ENCODE data around the gene PURA.

DNA sequence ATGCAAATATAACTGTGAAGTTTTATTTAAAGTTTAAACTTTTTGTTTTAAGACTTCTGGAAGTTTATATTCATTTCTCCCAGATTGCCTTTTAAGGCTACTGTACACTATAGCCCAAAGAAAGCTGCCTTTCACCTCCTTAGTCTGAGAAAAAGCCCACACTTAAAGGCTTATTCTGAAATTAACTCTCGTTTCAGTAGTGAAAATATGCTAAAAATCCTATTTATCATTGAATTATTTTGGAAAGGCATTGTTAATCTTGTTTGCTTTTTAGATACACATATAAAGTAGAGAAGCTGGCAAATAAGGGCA lies 3.3 kb upstream of the PURA start:
- TF ChIP-seq, protein P1, sequence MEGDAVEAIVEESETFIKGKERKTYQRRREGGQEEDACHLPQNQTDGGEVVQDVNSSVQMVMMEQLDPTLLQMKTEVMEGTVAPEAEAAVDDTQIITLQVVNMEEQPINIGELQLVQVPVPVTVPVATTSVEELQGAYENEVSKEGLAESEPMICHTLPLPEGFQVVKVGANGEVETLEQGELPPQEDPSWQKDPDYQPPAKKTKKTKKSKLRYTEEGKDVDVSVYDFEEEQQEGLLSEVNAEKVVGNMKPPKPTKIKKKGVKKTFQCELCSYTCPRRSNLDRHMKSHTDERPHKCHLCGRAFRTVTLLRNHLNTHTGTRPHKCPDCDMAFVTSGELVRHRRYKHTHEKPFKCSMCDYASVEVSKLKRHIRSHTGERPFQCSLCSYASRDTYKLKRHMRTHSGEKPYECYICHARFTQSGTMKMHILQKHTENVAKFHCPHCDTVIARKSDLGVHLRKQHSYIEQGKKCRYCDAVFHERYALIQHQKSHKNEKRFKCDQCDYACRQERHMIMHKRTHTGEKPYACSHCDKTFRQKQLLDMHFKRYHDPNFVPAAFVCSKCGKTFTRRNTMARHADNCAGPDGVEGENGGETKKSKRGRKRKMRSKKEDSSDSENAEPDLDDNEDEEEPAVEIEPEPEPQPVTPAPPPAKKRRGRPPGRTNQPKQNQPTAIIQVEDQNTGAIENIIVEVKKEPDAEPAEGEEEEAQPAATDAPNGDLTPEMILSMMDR (IDR thresholded peaks at IDR 0.05): no peak
- no peak for TF ChIP-seq POLR2A (IDR thresholded peaks at IDR 0.05)

Measured in upper lobe of left lung (tissue), 4 donors.